ENCODE data around the gene CUX1.
"Not testable (repeated sequence)": the region's sequence is repeated elsewhere in the genome, so short reads cannot be mapped to it uniquely, and the experiment has no call there.

CUX1 gene

GRCh38 chr7:101826081-101826835 is 8.8 kb downstream of the CUX1 start:
- no peak for DNase-seq (ENCODE audit: low read depth)
- TF ChIP-seq CTCF (IDR thresholded peaks at IDR 0.05; ENCODE audit: insufficient read depth, low read depth, low read length, missing control alignments) = no peak
- no peak overlapping the region for H3K4me3 ChIP-seq (ENCODE audit: low read length)

GRCh38 chr7:101828301-101829020 is 11.0 kb downstream of the CUX1 start:
- TF ChIP-seq CTCF (IDR thresholded peaks at IDR 0.05; ENCODE audit: insufficient read depth, low read depth, low read length, missing control alignments) = no peak
- no peak overlapping the region for H3K4me3 ChIP-seq (ENCODE audit: low read length)
- no peak for DNase-seq (ENCODE audit: low read depth)

GRCh38 chr7:101829374-101829773 is 11.9 kb downstream of the CUX1 start:
- no peak overlapping the region for H3K4me3 ChIP-seq (ENCODE audit: low read length)
- no peak for DNase-seq (ENCODE audit: low read depth)
- TF ChIP-seq CTCF (IDR thresholded peaks at IDR 0.05; ENCODE audit: insufficient read depth, low read depth, low read length, missing control alignments) = no peak

GRCh38 chr7:101829821-101830220 is 12.4 kb downstream of the CUX1 start:
- no peak overlapping the region for H3K4me3 ChIP-seq (ENCODE audit: low read length)
- DNase-seq (ENCODE audit: low read depth) = no peak
- no peak for TF ChIP-seq CTCF (IDR thresholded peaks at IDR 0.05; ENCODE audit: insufficient read depth, low read depth, low read length, missing control alignments)

GRCh38 chr7:101831396-101831795 is 14.0 kb downstream of the CUX1 start:
- not testable (repeated sequence) for DNase-seq (ENCODE audit: low read depth)

GRCh38 chr7:101832205-101832631 is 14.8 kb downstream of the CUX1 start:
- TF ChIP-seq CTCF (IDR thresholded peaks at IDR 0.05; ENCODE audit: insufficient read depth, low read depth, low read length, missing control alignments) = no peak
- peak; percentile 51 for DNase-seq (ENCODE audit: low read depth)
- H3K4me3 ChIP-seq (ENCODE audit: low read length) = no peak overlapping the region

More at GRCh38 chr7:101831396-101831795, 14.0 kb downstream of the CUX1 start:
- H3K4me3 ChIP-seq (ENCODE audit: low read length) = not testable (repeated sequence)

- H3K4me3 ChIP-seq (ENCODE audit: low read length) = no peak overlapping the region
- no peak for TF ChIP-seq CTCF (IDR thresholded peaks at IDR 0.05; ENCODE audit: insufficient read depth, low read depth, low read length, missing control alignments)
- no peak for DNase-seq (ENCODE audit: low read depth)
Measured at GRCh38 chr7:101832685-101833375, 15.4 kb downstream of the CUX1 start.

Data from epithelial cell of esophagus (primary cell).